GM10847 (cell line): ENCODE results near the gene KIAA1210.

Experiments used
- POLR2A ChIP-seq: IDR thresholded peaks from 2 replicates; pipeline ENCODE4 v1.6.1; 2011; ENCODE audit not compliant: insufficient read length; ENCODE audit errors: extremely low read depth

KIAA1210 gene

DNA sequence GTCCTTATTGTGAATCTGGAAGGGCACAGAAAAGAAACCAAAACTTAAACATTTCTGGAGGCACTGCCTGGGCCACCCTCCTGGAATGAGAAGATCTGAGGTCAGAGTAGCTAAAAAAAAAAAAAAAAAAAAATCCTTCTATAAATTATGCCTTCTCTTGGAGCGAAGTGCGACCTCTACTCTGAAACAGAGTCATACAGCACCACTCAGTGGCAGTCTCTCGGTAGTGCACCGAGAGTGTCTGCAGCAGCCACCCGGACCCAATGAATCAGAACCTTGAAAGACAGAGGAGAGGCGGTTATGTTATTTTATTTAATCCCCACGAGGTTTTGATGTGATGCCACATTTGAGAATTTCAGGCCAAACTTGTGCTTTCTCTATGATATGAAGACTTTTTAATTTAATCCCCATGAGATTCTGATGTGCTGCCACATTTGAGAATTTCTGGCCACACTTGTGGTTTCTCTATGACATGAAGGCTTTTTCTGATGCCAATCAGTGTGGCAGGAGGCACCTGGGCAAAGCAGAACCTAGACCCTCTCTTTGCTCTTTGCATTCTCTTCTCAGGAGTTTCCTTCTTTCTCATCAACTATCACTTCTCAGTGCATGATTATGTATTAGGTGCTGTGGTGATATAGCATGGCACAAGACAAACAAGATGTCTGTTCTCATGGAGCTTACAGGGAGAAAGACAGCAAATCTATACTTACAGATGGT, 60.4 kb downstream of the KIAA1210 start:
- TF ChIP-seq POLR2A, result no peak

DNA sequence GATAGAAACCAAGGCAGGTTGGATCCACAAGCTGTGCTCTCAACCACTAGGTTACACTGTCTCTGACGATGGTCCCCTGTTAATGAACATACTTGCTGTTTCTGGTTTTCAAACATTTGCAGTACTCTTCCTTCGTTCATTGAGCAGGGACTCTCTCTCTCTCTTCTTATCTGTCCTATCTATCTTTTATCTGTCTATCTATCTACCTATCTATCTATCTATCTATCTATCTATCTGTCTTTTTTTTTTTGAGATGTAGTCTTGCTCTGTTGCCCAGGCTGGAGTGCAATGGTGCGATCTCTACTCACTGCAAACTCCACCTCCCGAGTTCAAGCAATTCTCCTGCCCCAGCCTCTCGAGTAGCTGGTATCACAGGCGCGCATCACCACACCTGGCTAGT, 64.2 kb downstream of the KIAA1210 start:
- TF ChIP-seq POLR2A, result no peak

DNA sequence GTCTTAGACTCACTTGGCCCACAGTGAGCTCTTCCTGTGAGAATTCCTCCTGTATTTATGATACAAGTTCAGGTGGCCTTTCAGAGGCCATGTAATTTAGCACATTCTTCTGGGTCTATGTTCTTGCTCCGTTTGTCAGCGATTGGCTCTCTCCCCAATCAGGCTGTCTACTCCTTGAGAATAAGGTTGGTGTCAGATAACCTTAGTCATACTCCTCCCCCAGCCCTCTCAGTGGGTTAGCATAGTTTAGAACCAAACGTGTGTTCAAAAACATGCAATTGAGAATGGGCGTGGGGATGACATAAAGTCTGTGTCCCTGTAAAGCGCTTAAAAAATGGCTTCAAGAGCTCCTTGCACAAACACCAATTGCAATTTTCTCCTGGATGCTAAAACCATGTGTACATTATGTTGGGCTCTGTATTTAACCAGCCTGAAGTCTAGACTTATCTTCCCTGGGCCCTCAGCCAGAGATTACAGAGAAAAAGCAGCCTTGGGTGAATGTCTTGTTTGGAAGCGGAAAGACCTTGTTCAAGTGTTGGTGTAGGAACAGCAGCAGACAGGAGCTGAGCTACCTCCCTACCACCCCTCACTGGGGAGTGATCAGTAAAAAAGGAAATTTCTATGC, 64.8 kb downstream of the KIAA1210 start:
- TF ChIP-seq POLR2A, result no peak

DNA sequence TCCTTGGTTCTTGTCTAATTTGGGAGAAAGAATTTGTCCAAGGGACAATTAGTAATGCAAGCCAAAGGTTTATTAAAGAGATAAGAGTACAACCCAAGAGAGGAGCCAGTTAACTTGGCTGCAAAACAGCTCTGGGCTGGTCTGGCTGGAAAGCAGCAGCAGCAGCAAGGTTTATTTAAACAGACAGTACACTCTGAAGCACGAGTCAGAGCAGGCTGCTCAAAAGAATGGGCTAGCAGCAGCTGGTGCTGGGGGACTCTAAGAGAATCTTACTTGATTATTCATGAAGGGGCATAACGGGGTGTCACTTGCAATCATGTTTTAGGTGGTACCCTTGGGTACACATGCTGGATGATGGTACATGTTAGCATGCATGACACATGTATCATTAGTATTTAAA, 71.9 kb downstream of the KIAA1210 start:
- TF ChIP-seq POLR2A, result no peak

DNA sequence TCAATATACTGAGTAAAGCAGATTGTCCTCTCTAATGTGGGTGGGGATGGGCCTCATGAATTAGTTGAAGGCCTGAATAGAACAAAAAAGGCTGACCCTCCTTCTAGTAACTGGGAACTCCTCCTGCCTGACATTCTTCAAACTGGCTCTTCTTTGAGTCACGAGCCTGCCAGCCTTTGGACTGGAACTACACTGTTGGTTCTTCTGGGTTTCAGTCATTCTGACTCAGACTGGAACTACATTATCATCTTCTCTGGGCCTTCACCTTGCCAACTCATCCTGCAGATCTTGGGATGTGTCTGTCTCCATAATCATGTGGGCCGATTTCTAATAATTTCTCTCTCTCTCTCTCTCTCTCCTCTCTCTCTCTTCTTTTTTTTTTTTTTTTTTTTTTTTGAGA, 81.7 kb downstream of the KIAA1210 start:
- TF ChIP-seq POLR2A, result no peak

DNA sequence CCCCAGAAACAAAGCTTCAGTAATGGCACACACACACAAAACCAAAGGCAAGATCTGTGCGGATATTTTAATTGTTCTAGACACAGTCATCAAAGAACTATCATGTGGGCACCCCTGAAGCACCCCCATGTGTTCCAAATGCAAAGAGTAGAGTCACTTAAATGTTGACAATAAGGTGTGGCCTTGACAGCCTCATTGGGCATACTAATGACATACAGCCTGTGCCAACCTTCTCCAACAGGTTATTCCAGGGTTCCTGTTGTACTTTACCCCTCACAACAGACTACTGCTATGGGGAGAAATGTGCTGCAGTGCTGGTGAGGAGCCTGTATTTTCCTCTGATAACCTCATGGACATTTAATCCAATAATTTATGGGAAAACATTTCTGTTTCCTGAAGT, 84.6 kb downstream of the KIAA1210 start:
- TF ChIP-seq POLR2A, result no peak

DNA sequence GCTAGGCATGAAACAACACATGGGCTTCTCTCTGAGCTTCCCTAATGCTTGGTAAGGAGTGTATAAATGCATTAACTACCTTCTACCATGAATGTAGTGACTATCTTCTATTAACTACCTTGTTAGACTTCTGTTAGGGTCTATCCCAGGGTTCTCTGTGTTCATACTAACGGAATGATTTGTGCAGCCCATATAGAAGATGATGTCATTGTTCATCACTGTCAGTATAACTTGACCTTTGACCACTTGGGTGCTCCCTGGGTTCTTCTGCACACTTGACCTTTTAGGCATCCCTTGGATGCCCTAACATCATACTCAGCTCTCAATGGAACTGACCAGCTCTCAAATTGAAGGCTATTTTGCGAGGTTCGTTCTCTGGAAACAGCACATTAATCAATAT, 85.6 kb downstream of the KIAA1210 start:
- TF ChIP-seq POLR2A, result no peak

DNA sequence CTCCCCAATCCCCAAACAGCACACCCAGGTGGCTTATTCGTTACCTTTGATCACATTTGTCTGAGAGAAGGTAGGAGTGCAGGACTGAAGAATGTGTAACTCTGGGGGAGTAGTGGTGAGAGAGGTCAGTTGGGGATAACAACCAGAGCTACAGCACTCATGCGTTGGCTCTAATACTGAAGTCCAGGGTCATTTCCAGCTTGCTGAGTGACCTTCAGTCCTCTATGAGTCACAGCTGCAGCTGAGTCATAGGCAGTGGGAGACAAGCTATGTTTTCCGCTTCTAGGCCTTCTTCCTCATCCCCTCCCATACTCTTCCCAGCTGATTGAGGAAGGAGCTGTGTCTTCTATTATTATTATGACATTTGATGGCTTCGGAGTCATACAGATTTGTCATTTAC, 86.4 kb downstream of the KIAA1210 start:
- TF ChIP-seq POLR2A, result no peak

DNA sequence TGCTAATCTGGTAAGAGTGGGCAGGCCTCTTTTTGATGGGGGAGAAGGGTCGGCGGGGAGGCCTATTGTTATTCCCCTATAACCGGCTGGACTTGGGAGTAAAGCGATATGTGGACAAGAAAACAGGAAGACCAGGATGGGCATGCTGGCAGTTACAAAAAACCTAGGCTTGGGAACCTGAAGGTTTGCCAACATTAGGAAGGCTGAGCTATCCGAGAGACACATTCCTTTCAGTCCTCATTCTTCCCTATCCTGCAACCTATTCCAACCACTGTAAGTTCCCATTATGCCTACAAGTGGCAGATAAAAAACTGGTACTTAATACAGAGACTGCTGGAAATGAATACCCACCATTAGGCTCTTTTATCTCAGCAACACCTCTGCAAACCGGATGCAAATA, 87.2 kb downstream of the KIAA1210 start:
- no peak for TF ChIP-seq POLR2A

DNA sequence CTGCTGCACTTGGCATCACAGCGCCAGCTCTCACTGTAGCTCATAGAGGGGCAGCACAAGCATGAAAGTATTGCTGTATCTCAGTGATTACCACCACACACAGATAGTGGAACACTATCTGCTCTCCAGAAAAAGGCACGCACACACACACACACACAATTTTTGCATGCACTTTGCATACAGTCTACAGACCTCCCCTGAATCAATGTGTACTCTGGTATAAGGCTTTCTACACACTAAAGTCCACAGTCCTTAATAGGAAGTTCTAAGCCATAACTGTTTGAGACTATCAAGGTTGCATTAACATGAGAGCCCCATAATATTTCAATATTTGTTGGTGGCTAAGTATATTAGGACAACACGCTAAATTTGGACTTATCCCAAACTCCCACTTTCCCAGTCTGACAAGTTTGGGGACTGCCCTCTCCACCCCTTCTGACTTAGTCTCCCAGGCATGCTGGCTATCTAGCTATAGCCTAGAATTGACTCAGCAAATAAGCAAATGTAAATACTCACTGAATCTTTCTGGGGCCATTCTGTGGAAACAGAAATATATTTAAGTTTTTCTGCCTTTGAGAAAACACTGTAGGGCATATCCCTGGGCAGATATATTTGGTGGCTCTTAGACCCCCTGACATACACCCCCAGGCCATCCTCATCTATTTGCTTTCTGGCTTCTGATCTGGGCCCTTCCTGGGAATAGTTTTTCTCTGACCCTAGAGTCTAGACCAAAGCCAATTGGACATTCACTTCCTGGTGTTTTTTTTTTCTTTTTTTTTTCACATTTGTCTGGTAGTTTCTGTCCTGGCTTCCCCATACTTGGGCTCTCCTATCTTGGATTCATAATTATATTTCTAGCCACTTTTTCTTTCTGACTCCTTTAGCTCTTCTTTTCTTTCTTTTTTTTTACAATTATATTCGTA, 91.2 kb downstream of the KIAA1210 start:
- TF ChIP-seq POLR2A, result no peak

DNA sequence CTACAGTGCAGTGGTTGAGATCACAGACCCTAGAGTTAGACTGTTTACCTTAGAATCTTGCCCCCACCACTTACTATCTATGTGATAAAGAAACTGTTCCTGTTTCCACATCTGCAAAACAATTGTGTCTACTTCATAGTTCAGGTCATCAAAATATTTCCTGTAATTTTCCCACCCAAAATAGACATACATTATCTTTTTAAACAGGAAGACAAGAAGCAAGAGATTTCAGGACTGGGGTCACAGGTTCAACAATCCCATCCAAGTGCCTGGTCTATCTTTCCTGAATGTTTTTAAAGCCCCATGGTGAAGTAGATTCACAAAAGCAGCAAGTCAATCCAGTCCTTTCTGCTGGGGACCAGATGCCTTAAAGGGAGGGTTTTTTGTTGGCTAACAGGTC, 96.6 kb downstream of the KIAA1210 start:
- no peak for TF ChIP-seq POLR2A

DNA sequence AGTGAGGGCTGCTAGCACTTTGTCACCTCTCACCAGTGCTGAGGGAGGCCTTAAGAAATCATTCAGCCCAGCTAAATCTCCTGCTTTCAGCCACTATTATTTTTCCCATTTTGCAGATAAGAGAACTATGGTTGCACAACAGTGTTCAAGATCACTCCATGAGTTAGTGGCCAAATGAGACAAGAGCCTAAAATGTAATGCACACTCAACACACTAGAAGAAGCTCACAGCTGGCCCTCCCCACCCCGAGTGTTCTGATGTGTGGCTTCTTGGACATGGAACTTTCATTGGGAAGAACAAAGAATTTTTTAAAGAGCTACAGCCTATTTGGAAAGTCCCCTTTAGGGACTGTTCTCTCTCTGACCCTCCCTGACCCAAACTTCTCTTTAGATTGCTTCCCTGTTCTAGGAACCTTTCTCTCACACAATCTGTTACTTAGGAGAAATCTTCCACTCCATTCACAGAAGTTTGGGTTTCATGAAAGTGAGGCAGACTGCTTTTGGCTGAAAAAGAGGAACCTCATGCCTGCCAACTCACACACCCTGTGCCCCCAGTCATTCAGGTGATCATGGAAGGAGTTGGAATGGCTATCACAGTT, 98.8 kb downstream of the KIAA1210 start:
- TF ChIP-seq POLR2A, result no peak
